HG03457 (cell line): ENCODE results near the gene PANX3.
"Not testable (repeated sequence)": the region's sequence is repeated elsewhere in the genome, so short reads cannot be mapped to it uniquely, and the experiment has no call there.

Experiments used
- ATAC-seq: cut with Tn5 transposase; IDR thresholded peaks from one replicate; pipeline ENCODE4 v1.9.1; 2021; ENCODE audit warnings: moderate number of reproducible peaks; ENCODE audit not compliant: unreplicated experiment

The PANX3 gene

DNA sequence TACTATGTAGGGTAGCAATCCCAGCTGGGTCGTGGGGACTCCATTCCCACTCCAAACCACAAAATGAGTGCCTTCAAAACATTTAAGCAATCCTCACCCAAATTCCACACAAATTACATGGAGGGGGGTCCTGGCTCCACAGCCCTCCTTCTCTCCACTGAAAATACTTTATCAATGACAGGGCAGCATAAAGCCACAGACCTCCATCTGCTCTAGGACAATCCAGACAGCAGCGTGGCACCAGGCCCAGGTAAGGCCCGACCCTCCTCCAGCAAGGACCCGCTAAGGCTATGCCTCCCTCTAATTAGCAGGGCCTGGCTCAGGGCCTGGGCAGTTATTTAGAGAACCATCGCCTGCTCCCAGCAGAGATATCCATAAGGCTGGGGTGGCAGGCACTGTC is at the start of gene PANX3:
Gene PANX3, plus strand, starts transcription at position 365 of the 400 bp plus-strand sequence. CDS start 129 bp downstream, outside the sequence.
- no peak for ATAC-seq

DNA sequence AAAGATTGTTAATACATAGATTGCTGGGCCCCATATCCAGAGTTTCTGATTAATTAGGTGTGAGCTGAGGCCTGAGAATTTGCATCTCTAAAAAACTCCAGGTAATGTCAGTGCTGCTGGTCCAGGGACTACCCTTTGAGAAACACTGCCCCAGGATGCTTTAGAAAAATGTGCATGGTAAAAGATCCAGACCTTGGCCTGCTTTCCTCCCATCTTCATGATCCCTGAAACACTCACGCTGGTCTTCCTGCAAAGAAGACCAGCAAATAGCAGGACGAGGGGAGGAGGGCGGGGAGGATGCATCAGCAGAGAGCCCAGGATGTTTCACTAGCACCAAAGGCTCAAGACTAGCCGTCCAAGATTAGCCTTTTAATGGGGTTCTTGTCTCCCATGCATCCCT is 41.5 kb upstream of the PANX3 start, which contains the start of gene OR8A1:
Gene OR8A1, plus strand, starts transcription at position 301 of the 400 bp plus-strand sequence. CDS start 123 bp downstream, outside the sequence.
- no peak for ATAC-seq

DNA sequence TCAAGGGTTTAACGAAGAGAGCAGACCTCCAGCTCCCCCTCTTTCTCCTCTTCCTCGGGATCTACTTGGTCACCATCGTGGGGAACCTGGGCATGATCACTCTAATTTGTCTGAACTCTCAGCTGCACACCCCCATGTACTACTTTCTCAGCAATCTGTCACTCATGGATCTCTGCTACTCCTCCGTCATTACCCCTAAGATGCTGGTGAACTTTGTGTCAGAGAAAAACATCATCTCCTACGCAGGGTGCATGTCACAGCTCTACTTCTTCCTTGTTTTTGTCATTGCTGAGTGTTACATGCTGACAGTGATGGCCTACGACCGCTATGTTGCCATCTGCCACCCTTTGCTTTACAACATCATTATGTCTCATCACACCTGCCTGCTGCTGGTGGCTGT is 41.1 kb upstream of the PANX3 start:
- ATAC-seq: no peak

GRCh38 chr11:124577716-124578427 is 33.4 kb upstream of the PANX3 start:
- no peak for ATAC-seq

DNA sequence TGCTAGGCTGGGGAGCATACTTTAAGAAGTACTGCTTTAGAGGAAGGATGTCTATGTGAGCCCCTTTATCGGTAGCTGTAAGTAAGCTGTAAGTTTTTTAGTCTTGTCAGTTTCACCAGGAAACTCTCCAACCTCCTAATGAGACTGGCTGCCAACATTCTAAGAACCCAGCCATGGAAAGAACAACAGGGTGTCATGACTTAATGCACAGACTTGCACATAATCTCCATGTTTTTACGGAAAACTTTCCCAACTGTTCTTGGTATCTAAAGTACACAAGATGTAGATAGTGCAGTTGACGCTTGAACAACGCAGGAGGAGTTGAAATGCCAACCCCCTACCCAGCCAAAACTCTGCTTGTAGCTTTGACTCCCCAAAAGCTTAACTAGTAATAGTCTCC is 32.5 kb upstream of the PANX3 start:
- ATAC-seq: no peak

GRCh38 chr11:124581817-124582216 is 29.4 kb upstream of the PANX3 start:
- ATAC-seq: no peak

GRCh38 chr11:124582565-124582964 is 28.7 kb upstream of the PANX3 start:
- ATAC-seq: no peak

GRCh38 chr11:124583781-124584180 is 27.4 kb upstream of the PANX3 start:
- ATAC-seq: no peak

- no peak for ATAC-seq
Observed at GRCh38 chr11:124584681-124585372, 26.4 kb upstream of the PANX3 start.

DNA sequence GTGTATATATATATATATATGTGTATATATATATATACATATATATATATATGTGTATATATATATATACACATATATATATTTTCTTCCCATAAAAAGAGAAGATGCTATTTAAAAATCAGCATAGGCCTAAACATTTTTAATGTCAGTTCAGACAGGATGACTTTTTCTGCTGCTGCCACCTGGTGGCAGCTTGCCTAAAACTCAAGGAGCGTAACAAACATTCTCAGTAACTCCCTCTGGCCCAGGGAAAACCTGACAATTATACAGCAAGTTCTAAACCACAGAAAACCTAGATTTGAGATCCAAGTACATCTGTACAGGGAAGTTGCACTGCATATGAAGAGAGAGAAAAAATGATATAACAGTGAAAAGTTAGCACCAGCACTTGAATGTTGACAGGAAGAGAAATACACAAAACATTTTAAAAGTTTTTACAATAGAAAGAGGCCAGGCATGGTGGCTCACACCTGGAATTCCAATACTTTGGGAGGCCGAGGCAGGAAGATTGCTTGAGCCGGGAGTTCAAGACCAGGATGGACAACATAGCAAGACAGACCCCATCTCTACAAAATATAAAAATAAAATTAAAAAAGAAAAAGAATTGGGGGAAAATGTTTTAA is 24.9 kb upstream of the PANX3 start:
- no peak for ATAC-seq

DNA sequence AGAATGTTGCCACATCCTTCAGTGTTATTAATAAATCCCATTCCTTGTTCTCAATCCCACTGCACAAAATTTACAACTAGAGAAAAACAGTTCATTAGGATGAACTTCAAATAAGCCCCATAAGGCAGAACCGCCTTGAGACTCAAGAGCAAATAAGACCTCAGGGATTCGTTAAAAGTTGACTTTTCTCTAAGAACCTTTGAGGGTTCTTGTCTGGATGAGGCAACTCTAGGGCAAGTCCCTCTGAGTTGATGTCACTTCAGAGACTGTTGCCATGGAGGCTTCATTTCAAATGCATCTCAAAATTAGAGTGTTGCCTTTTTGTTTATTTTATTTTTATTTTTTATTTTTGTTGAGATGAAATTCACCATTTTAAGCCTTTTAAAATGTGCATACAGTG is 19.8 kb upstream of the PANX3 start:
- ATAC-seq: no peak

- ATAC-seq: no peak
Observed at GRCh38 chr11:124592627-124593026, 18.6 kb upstream of the PANX3 start.

GRCh38 chr11:124595302-124595701 is 15.9 kb upstream of the PANX3 start:
- ATAC-seq: no peak

DNA sequence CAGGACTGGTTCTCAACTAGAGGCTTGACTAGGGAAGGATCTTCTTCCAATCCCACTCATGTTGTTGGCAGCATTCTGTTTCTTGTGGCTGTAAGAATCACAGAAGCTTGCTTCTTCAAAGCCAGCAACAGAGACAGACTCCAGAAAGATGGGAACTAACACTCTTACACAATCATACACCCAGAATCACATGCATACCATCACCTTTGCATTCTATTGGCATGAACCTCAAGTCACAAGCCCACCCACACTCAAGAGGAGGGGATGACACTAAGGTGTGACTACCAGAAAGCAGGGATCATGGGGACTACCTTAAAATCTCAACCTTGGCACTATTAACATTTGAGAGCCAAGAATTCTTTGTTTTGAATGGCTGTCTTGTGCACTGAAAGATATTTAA is 13.6 kb upstream of the PANX3 start:
- ATAC-seq: no peak

- ATAC-seq: no peak
Observed at GRCh38 chr11:124600621-124601320, 10.5 kb upstream of the PANX3 start.

- no peak for ATAC-seq
Observed at GRCh38 chr11:124602193-124602592, 9.0 kb upstream of the PANX3 start.

DNA sequence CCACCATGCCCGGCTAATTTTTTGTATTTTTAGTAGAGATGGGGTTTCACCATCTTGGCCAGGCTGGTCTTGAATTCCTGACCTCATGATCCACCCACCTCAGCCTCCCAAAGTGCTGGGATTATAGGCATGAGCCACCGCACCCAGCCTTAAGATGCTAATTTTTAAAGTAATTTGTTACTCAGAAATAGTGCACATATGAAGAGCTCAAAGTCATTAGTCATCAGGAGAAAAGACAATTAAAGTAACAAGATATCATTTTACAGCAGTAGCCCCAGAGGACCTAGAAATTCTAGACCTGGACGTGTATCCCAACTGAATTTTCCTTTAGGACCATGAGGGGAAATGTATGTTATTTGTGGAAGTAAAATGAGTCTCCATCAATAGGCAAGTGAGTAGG is 8.5 kb upstream of the PANX3 start:
- not testable (repeated sequence) for ATAC-seq

DNA sequence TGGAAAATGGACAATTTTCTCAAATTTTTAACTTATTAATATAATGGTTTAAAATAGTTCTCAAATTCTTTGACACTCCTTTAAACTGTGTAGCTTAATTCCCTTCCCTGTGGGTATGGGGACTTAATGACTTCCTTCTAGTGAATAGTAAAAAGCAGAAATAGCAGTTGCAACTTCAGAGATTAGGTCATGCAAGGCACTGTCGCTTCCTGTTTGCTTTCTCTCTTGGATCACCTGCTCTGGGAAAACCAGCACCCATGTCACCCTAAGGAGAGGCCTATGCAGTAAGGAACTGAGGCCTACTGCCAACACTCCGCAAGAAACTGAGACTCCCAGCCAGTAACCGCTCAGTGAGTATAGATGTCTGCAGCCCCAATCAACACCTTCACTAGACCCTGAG is 5.5 kb upstream of the PANX3 start:
- no peak for ATAC-seq

GRCh38 chr11:124608147-124608546 is 3.1 kb upstream of the PANX3 start:
- no peak for ATAC-seq

GRCh38 chr11:124610295-124610694 is 933 bp upstream of the PANX3 start:
- no peak for ATAC-seq

GRCh38 chr11:124612045-124612444 is 817 bp downstream of the PANX3 start:
- ATAC-seq: no peak
